ENCODE measurements around the gene TAS2R41.

TAS2R41 gene

DNA sequence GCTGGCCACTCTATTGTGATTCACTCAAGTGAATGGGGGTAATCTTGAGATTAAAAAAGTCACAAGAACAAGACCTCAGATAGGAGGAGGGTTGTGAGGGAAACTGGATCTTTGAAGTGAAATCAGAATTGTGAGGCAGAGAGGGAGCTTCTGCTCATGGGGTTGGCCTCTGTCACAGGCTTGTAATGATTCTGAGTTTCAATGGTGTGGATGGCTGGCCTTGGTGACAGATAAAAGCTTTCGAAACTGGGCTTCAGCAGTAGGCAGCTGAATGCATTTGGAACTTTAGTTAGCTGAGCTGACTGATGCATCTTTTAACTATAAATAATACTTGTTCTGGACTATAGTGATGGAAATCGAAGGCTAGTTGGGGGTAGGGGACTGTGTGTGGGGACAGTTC is 22.2 kb upstream of the TAS2R41 start:
- TF ChIP-seq, protein P1, sequence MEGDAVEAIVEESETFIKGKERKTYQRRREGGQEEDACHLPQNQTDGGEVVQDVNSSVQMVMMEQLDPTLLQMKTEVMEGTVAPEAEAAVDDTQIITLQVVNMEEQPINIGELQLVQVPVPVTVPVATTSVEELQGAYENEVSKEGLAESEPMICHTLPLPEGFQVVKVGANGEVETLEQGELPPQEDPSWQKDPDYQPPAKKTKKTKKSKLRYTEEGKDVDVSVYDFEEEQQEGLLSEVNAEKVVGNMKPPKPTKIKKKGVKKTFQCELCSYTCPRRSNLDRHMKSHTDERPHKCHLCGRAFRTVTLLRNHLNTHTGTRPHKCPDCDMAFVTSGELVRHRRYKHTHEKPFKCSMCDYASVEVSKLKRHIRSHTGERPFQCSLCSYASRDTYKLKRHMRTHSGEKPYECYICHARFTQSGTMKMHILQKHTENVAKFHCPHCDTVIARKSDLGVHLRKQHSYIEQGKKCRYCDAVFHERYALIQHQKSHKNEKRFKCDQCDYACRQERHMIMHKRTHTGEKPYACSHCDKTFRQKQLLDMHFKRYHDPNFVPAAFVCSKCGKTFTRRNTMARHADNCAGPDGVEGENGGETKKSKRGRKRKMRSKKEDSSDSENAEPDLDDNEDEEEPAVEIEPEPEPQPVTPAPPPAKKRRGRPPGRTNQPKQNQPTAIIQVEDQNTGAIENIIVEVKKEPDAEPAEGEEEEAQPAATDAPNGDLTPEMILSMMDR (IDR thresholded peaks at IDR 0.05; ENCODE audit: insufficient read depth, low read depth, low read length, missing control alignments): no peak
- no peak for DNase-seq (ENCODE audit: low read depth)

DNA sequence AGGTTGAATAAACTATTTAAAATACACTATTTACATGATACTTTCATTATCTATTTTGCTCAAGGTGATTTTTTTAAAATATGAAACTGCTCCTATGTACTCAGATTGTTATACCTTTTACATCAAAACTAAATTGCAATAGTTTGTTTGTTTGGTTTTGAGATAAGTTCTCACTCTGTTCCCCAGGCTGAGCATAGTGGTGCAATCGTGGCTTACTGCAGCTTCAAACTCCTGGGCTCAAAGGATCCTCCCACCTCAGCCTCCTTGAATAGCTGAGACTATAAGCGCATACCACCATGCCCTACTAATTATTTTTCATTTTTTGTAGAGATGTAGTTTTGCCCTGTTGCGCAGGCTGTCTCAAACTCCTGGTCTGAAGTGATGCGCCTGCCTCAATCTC is 21.7 kb upstream of the TAS2R41 start:
- no peak overlapping the region for H3K4me3 ChIP-seq (ENCODE audit: low read length)
- TF ChIP-seq, protein P1 (IDR thresholded peaks at IDR 0.05; ENCODE audit: insufficient read depth, low read depth, low read length, missing control alignments): no peak
- DNase-seq (ENCODE audit: low read depth): no peak

More for the DNA sequence above, 22.2 kb upstream of the TAS2R41 start:
- H3K4me3 ChIP-seq (ENCODE audit: low read length): no peak overlapping the region

DNA sequence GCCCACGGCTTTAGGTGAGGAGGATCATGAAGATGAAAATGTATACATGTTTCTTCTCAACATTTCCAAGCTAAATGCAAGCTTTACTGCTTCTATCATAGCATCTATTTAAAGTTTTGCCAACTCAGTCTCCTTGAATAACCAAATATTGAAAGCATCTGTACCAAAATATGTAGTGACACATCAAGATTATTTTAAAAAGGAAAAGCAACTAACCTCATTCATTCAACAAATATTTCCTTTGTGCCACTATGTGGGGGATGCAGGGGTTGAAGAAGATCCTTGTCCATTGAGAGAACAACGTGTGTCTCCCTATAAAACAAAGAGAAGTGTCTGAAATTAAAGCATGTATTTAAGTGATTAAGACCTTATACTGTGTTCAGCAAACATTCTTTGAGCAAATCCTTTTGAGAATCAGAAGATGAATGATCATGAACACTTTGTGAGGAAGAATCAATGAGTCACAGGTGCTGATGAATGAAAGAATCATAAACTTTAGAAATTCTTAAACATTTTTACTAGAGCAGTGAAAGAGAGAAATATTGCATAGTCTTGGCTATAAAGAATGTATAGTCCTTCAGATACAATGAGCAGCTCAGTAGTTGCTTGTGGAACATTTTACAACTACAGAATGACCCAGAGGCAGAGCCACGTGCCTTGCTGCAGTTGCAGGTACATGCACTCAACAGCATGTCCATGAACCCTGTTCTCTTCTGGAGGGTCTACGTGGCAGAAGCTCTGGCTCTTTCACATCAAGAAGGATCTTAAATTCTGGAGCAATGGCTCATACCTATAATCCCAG is 20.5 kb upstream of the TAS2R41 start:
- DNase-seq (ENCODE audit: low read depth): peak; percentile 32
- TF ChIP-seq, protein P1 (IDR thresholded peaks at IDR 0.05; ENCODE audit: insufficient read depth, low read depth, low read length, missing control alignments): no peak
- H3K4me3 ChIP-seq (ENCODE audit: low read length): no peak overlapping the region

DNA sequence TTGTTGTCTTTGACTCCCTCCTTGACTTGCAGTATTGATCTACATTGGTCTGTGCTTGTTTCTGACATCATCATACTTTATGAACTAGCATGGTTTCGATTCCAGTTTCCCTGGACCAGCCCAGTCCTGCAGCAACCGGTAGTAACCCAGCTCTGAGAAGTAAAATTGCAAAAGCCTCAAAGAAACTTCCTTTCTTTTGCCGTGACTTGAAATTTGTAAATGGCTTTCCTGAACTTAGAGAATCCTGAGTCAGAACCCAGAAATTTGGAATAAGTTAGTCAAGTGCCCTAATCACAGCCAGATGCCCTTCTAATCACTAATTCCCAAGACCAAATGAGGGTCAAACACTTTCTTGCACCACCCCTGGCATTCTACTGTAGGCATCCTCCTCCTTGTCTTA is 19.4 kb upstream of the TAS2R41 start:
- TF ChIP-seq, protein P1 (IDR thresholded peaks at IDR 0.05; ENCODE audit: insufficient read depth, low read depth, low read length, missing control alignments): no peak
- DNase-seq (ENCODE audit: low read depth): peak; percentile 75
- no peak overlapping the region for H3K4me3 ChIP-seq (ENCODE audit: low read length)

DNA sequence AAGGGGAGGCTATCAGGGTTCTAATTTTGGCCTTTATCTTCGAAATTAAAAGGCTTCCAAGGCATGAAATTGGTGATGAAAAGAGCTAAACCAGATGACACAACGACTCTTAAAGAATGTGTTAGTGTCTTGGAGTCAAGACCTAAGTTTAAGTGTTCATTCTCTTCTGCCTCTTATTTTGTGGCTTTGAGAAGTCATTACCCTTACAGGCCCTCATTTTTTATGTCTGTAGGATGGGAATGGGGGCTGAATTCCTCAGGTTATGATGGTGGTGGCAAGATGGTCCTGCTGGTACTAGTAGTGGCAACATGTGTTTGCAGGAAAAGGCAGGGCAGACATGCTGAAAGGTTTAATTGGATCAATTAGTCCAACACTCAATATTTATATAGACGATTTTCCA is 19.0 kb upstream of the TAS2R41 start:
- DNase-seq (ENCODE audit: low read depth): no peak
- no peak overlapping the region for H3K4me3 ChIP-seq (ENCODE audit: low read length)
- TF ChIP-seq, protein P1 (IDR thresholded peaks at IDR 0.05; ENCODE audit: insufficient read depth, low read depth, low read length, missing control alignments): no peak

DNA sequence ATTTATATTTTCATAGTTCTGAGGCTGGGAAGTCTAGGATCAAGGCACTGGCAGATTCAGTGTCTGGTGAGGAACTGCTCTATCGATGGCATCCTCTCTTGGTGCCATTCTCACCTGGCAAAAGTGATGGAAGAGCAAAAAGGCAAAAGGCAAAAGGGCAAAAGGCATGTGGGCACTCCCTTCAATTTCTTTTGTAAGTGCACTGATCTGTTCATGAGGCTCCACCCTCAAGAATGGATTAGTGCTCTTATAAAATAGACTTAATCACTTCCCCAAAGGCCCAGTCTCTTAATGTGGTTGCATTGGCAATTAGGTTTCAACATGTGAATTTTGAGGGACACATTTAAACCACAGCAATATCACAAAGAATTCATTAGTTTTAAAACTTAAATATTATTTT is 18.3 kb upstream of the TAS2R41 start:
- TF ChIP-seq, protein P1 (IDR thresholded peaks at IDR 0.05; ENCODE audit: insufficient read depth, low read depth, low read length, missing control alignments): no peak

More for the DNA sequence above, 18.3 kb upstream of the TAS2R41 start:
- DNase-seq (ENCODE audit: low read depth): no peak
- no peak overlapping the region for H3K4me3 ChIP-seq (ENCODE audit: low read length)
